Suppressor macrophage (primary cell): Measurements from ENCODE around the gene HDAC4.

ENCODE experiments used
- DNase-seq, 4 experiments: peaks; one replicate each; pipeline ENCODE4 v3.0.0-alpha.2; 2020 to 2022

The HDAC4 gene

DNA sequence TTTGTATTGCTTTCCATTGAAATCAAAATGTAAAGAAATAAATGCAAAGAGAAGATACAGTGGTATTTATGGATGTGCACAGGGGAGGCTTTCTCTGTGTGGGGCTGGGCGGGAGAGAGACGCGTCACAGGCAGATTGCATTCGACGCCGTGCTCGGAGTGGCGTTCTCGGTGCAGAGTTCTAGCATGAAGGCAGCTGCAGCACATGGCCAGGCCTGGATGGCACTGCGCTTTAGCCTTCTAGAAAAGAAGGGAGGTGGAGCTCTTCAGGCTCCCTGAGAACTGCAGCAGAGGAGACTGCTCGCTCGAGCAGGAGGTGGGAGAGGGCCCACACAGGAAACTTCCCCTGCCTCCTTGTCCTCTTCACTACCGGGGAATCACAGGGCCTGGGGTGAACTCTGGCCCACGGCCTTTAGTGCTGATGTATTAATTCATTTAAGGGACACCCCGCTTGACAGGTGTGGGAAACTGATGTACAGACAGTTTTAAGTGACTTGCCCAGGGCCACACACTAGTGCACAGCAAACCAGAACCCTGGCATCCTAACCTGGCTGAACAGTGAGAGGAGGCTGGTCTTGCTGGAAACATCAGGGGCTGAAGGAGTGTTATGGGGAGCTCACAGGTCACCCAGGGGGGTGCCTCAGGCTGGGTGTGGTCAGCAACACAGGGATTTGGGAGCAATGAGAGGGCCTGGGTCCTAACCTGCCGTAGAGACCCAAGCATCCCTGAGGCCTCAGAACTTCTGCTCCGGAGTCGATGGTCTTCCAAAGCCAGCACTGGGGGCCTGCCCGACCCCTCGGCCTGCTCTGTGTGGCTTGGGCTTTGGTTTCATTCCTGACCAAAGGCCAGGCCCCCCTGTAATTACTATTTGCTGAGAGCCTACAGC lies 199.9 kb downstream of the HDAC4 start:
- DNase-seq = no peak

GRCh38 chr2:239199041-239199768 lies 201.6 kb downstream of the HDAC4 start:
- DNase-seq = no peak

- no peak for DNase-seq
Observed at GRCh38 chr2:239198221-239198620, 202.6 kb downstream of the HDAC4 start.

DNA sequence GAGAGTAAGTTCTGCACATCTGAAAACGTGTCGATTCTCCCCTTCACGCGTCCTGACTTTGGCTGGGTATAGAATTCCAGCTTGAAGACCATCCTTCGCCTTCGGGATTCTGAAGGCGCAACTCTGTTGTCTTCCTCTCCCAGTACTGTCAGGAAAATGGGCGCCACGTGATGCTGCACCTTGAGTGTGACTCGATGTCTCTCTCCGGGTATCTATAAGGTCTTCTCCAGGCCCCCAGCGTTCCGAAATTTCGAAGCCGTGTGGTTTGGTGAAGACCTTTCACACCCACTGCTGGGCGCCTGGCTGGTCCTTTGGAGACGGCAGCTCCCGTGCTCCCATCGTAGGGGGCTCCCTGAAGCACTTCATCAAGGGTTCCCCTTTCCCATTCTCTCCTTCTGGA lies 203.7 kb downstream of the HDAC4 start:
- no peak for DNase-seq

- no peak for DNase-seq
Observed at GRCh38 chr2:239196474-239197021, 204.3 kb downstream of the HDAC4 start.

DNA sequence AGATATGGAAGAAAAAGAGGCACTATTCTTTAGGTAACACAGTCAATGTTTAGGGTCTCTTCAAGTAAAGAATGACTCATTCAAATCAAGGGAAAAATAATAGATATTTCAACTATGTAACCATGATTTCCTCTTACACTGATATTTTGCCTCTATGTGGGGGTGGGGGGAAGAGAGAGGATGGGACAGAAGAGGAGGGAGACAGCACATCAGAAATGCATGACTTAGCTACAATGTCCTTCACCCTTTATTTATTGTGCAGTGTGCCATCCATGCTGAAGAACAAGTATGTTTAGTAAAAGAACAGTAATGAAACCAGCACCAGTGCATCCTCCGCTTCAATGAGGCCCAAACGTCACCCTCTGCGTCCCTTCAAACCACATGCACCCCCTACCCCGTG lies 204.8 kb downstream of the HDAC4 start:
- no peak for DNase-seq

DNA sequence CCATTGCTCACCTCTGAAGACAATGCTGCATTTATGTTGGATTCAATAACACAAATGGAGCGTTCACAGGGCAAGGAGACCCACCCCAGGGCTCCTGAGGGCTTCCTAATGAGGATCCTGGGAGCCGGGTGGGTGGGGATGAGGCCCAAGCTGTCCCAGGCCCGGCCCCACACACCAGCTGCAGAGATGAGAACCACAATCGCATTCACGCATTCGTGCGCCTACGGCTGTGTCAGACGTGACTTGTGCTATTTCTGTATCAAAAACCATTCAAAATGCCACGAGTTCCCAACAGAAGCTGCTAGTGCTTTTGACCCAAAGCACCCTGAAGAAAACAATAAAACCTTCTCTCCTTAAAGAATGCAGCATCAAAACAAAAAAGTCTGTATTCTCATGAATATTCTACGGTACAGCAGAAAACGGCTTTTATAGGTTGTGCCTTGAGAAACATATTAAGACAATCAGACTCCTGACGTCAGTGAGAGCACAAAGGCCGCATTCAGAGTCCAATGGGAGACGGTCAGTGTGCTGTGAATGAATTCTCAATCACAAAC lies 205.4 kb downstream of the HDAC4 start:
- DNase-seq = no peak

- DNase-seq = no peak
Observed at GRCh38 chr2:239194731-239195317, 206.0 kb downstream of the HDAC4 start.

DNA sequence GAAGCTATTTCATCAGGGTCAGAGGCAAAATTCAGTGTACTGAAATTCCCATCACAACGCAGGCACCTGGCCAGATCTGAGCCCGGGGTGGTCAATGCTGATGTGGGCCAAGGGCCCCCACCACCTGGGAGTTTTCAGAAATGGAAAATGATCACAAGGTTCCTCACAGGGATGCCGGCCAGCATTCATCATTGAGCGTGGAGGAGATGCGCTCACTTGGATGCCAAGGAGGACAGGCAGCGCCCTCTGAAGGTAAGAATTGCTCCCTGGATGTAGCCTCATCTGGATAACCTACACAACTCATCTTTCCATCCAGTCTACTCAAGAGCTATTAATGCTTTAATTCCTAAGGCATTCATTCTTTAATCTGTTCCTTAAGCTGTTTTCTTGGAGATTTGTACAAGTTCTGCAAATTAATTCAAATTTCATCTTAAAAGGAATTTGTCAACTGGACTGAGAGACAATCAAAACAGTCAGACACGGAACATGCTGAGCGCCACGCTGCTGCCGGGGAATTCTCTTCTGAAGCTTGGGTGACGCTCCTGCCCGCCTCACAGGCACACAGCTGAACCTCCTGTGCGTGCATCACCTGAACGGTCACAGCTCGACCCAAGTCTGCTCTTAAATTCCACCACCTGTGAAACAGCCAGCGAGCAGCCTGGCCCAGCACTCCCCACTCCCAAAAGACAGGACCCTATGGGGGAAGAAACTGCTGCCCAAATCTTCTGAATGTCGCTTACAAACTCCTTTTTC lies 206.7 kb downstream of the HDAC4 start:
- no peak for DNase-seq

- DNase-seq = no peak
Observed at GRCh38 chr2:239193401-239193811, 207.4 kb downstream of the HDAC4 start.

- DNase-seq = no peak
Observed at GRCh38 chr2:239192975-239193374, 207.8 kb downstream of the HDAC4 start.

DNA sequence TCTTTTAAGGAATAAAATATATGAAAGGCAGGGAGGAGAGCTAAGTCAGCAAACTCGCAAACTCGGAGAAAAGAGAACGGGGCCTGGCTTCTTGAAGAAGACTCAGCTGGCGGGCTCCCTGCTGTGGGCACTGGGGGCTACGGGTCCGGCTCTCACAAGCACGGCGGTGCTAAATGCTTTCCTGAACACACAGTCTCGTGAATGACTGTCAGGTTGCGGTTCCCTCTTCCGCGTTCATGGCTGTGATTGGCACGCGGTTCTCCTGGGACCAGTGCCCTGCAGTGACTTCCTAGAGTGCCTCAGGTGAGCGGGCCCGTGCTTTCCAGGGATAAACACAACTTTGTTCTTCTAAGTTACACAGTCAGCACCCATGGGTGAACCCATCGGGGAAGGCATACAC lies 208.4 kb downstream of the HDAC4 start:
- peak in 2 of 4 experiments; percentile 5 to 9 for DNase-seq

DNA sequence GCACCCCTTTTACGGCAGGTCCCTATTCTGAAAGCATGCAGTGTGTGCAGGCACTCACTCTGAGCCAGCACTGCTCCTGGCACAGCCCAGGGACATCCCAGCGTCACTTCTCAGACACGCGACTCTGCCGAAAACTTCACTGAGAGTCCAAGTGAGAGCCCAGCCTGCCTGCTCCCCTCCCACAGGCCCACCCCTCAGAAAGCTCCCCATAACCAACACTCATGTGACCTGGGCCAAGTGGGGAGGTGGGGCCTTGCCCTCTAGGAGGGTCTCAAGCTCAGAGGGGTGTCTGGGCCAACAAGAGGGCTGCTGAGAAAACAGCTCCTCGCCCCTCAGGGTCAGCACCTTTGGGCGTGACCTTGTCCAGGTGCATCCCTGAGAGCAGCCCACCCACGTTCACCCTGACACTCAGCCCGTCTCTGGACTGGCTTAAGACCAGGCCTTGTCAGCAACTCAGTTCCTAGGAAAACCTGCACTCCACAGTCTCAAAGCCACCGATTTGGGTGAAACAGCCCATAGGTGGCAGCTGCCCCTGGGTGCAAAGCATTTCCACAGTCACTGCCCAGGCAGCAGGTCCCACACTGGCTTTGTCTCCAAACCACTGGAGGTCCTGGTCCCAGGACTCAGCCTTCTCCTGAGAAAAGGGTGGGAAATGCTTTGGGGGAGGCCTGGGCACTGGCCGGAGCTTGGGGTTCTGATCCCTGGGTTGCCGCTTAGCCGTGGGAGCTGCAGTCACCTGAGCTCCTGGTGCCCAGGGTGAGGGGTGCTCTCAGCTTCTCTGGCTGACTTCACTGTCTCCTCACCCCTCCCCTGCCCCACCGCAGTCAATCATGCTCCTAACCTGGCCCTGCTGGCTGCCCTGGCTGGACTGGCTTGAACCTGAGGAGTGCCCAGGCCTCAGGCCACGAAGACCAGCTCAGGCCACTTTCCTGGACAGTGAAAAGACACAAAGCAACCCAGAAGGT lies 209.6 kb downstream of the HDAC4 start:
- DNase-seq = no peak

GRCh38 chr2:239190361-239190760 lies 210.5 kb downstream of the HDAC4 start:
- no peak for DNase-seq

DNA sequence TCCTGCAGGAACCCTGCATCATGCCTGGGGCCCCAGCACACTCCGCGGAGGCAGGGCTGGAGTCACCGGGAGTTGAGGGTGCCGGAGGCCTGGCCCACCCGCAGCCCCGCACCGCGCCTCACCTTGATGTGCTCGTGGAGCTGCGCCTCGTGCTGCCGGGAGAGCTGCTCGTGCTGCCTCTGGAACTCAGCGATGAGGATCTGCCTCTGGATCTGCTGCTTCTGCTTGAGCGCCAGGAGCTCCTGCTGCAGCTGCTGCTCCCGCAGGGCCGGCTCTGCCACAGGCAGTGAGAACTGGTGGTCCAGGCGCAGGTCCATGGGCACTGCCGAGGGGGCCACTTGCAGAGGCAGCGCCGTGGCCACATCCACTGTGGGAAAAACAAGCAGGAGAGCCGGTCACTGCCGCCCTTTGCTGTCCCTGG lies 211.1 kb downstream of the HDAC4 start:
- no peak for DNase-seq

GRCh38 chr2:239188536-239188935 lies 212.3 kb downstream of the HDAC4 start:
- DNase-seq = no peak

- DNase-seq = no peak
Observed at GRCh38 chr2:239187464-239188253, 213.2 kb downstream of the HDAC4 start.

DNA sequence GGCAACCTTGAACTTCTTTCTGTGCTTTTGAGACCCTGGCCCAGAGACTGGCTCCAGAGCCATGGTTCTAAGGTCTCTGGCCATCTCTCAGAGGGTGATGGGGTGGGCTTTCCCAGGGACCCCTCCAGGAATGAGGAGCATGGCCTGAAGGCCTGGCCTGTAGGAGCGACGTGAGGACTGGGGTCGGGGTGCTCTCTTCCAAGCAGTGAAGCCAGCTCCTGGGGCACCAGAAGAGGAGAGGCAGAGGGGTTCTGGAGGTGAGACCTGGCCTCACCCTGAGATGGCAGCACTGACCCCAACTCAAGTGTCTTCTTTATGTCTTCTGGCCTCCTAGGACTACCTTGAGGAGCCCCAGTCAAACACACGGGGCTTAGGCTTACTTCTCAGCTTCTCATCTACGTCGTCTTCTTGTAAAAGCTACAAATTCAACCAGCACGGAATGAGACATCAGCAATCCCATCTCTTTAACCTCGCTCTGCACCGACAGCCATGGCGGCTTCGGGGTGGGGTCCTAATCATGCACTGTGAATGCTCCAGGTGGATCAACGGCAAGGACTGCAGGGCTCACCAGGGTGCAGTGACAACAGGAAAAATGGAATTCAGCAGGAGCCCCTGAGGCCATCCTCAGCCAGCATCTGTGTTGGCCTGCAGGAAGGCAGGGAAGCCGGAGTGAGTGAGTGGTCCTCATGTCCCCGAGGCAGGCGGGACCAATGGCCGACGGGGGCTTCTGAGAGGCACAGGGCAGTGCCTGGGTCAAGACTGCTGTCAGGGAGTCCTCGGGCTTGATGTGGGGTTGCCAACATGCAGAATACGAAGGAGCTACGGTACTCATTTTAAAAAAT lies 214.1 kb downstream of the HDAC4 start:
- DNase-seq = no peak
